ENCODE data around the gene FAM219B. TPM values are rescaled to one million over a fixed set of nuclear protein-coding genes. Genes with fewer than 3 reads are reported as not detected.

The FAM219B gene
- total RNA-seq, 2 donors from 2014 or later = 44.7 to 54.2 TPM

GRCh38 chr15:74908635-74909034 lies 2.0 kb upstream of the FAM219B start:
- Histone ChIP-seq H3K4me3 (no peak overlapping the region), H3K27me3 (no peaks in the 10 kb centered on the region), H3K27ac (no peak overlapping the region), H3K36me3 (no peaks in the 10 kb centered on the region), H3K4me1 (peaks cover 4% of the 10 kb centered on the region), H3K9ac (ENCODE audit: low read depth in 2 of 2, low read length in 2 of 2) (no peak overlapping the region), H3K9me3 (no peaks in the 10 kb centered on the region)
- intact Hi-C loops (cut with DNase I) = no loop called here
- TF ChIP-seq CTCF (IDR thresholded peaks at IDR 0.05) = no peak
- DNase-seq = no peak

GRCh38 chr15:74907163-74907870 lies 666 bp upstream of the FAM219B start:
- peaks cover 4% of the 10 kb centered on the region for H3K4me1 ChIP-seq
- peak overlapping the region; percentile 95 for H3K27ac ChIP-seq
- H3K36me3 ChIP-seq = no peaks in the 10 kb centered on the region
- DNase-seq = no peak
- H3K4me3 ChIP-seq = peak overlapping the region; percentile 84
- H3K9ac ChIP-seq (ENCODE audit: low read depth in 2 of 2, low read length in 2 of 2) = peak overlapping the region; percentile 91 to 95
- TF ChIP-seq CTCF (IDR thresholded peaks at IDR 0.05) = no peak
- intact Hi-C loops (cut with DNase I) = no loop called here
- no peaks in the 10 kb centered on the region for H3K9me3 ChIP-seq
- no peaks in the 10 kb centered on the region for H3K27me3 ChIP-seq

- Histone ChIP-seq H3K36me3 (peaks cover 3% of the 10 kb centered on the region), H3K27ac (peak overlapping the region; percentile 95), H3K4me1 (peaks cover 9% of the 10 kb centered on the region), H3K9me3 (no peaks in the 10 kb centered on the region), H3K4me3 (peak overlapping the region; percentile 84), H3K9ac (ENCODE audit: low read depth in 2 of 2, low read length in 2 of 2) (peak overlapping the region; percentile 91 to 95), H3K27me3 (no peaks in the 10 kb centered on the region)
- TF ChIP-seq CTCF (IDR thresholded peaks at IDR 0.05) = no peak
- intact Hi-C loops (cut with DNase I) = no loop called here
- peak; percentile 58 for DNase-seq
Observed at GRCh38 chr15:74906067-74906449, 593 bp downstream of the FAM219B start.

GRCh38 chr15:74904190-74904805 lies 2.4 kb downstream of the FAM219B start:
- Histone ChIP-seq H3K36me3 (peaks cover 3% of the 10 kb centered on the region), H3K4me3 (no peak overlapping the region), H3K4me1 (peaks cover 9% of the 10 kb centered on the region), H3K27ac (no peak overlapping the region), H3K9me3 (no peaks in the 10 kb centered on the region), H3K9ac (ENCODE audit: low read depth in 2 of 2, low read length in 2 of 2) (no peak overlapping the region), H3K27me3 (no peaks in the 10 kb centered on the region)
- DNase-seq = no peak
- intact Hi-C loops (cut with DNase I) = loop anchor here (5.0 kb wide), 4 partner anchors 33 to 122 kb away; partner anchors contain the start of genes COX5A, CSK and ULK3
- TF ChIP-seq CTCF (IDR thresholded peaks at IDR 0.05) = no peak

- no peak for DNase-seq
- no peak overlapping the region for H3K4me3 ChIP-seq
- TF ChIP-seq CTCF (IDR thresholded peaks at IDR 0.05) = no peak
- H3K9me3 ChIP-seq = no peaks in the 10 kb centered on the region
- no peak overlapping the region for H3K9ac ChIP-seq (ENCODE audit: low read depth in 2 of 2, low read length in 2 of 2)
- H3K27me3 ChIP-seq = no peaks in the 10 kb centered on the region
- peaks cover 3% of the 10 kb centered on the region for H3K36me3 ChIP-seq
- no peak overlapping the region for H3K27ac ChIP-seq
- intact Hi-C loops (cut with DNase I) = loop anchor here (5.0 kb wide), 4 partner anchors 34 to 121 kb away; partner anchors contain the start of genes COX5A, CSK and ULK3
- H3K4me1 ChIP-seq = peaks cover 9% of the 10 kb centered on the region
Observed at GRCh38 chr15:74903676-74904075, 3.0 kb downstream of the FAM219B start.

All from colonic mucosa (tissue), 4 donors.